SK-N-MC (cell line): ENCODE results near the gene ARHGAP18.

Source experiments
- DNase-seq: peaks from one replicate; pipeline ENCODE4 v3.0.0-alpha.2; 2011; ENCODE audit warnings: low read depth, low spot score
- H3K27ac ChIP-seq: fragments of 200-600 bp; sonication (generic); 2 replicates; pipeline ENCODE4 v1.5.1; 2016; ENCODE audit warnings: mixed run types
- H3K36me3 ChIP-seq: fragments of 200-600 bp; sonication (generic); 2 replicates; pipeline ENCODE4 v1.6.1; 2017; ENCODE audit warnings: antibody characterized with exemption, low read length, mixed read lengths; ENCODE audit not compliant: insufficient read depth
- H3K4me3 ChIP-seq: fragments of 200-600 bp; sonication (generic); 2 replicates; pipeline ENCODE4 v1.5.1; 2016
- H3K9ac ChIP-seq: fragments of 200-600 bp; sonication (generic); 2 replicates; pipeline ENCODE4 v1.8.0; 2017; ENCODE audit warnings: mixed run types, mixed read lengths; ENCODE audit not compliant: insufficient read length
- H3K9me3 ChIP-seq: fragments of 200-600 bp; sonication (generic); 2 replicates; pipeline ENCODE4 v1.6.1; 2017; ENCODE audit warnings: low read depth, mild to moderate bottlenecking, antibody characterized with exemption, low read length, moderate library complexity, mixed read lengths
- EZH2 ChIP-seq: fragments of 200-600 bp; sonication (generic); IDR thresholded peaks from one replicate; pipeline ENCODE4 v1.6.1; 2017; ENCODE audit warnings: antibody characterized with exemption
- FOXP2 ChIP-seq: optimal IDR thresholded peaks from 2 replicates; pipeline ENCODE3; 2011; ENCODE audit warnings: mild to moderate bottlenecking, moderate library complexity; ENCODE audit not compliant: insufficient read depth; ENCODE audit errors: extremely low read length, control extremely low read depth
- POLR2AphosphoS5 ChIP-seq: IDR thresholded peaks from 2 replicates; pipeline ENCODE4 v1.6.1; 2012; ENCODE audit warnings: mild to moderate bottlenecking, low read depth, low read length, borderline replicate concordance

ARHGAP18 gene

GRCh38 chr6:129607581-129608186 lies 102.3 kb downstream of the ARHGAP18 start:
- Histone ChIP-seq H3K27ac (no peak overlapping the region; the same call in 1 of the 2 replicates), H3K4me3 (peak overlapping the region; percentile 8; the same call in 1 of the 2 replicates), H3K9me3 (no peaks in the 10 kb centered on the region), H3K36me3 (no peaks in the 10 kb centered on the region), H3K9ac (no peak overlapping the region)
- TF ChIP-seq FOXP2 (no peak), POLR2AphosphoS5 (no peak), EZH2 (no peak)
- DNase-seq, result no peak

GRCh38 chr6:129606664-129607063 lies 103.3 kb downstream of the ARHGAP18 start:
- peak overlapping the region; percentile 42; the same call in 1 of the 2 replicates for H3K27ac ChIP-seq
- no peaks in the 10 kb centered on the region for H3K36me3 ChIP-seq
- DNase-seq, result no peak
- no peak for TF ChIP-seq FOXP2
- TF ChIP-seq EZH2, result no peak
- TF ChIP-seq POLR2AphosphoS5, result no peak
- H3K9me3 ChIP-seq, result no peaks in the 10 kb centered on the region
- H3K9ac ChIP-seq, result no peak overlapping the region
- no peak overlapping the region for H3K4me3 ChIP-seq

DNA sequence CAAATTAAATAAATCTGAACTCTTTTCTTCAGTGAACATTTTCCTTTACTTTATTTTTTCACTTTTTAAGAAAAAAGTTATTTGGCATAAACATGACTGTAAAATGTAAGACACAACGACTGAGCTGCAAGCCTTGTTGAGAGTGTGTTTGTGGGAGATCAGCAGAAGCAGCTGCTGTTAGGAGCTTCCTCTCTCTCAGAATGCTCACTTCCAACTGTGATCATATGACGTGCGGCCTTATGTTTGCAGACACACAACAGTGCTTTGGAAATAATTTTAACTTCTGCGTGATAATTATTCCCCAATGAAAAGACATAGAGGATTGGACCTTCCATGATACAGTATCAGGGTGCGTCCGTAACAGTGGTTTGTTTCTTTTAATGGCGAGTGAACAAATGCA lies 104.0 kb downstream of the ARHGAP18 start:
- no peak overlapping the region for H3K9ac ChIP-seq
- H3K9me3 ChIP-seq, result no peaks in the 10 kb centered on the region
- DNase-seq, result no peak
- H3K36me3 ChIP-seq, result no peaks in the 10 kb centered on the region
- TF ChIP-seq FOXP2 (no peak), EZH2 (no peak), POLR2AphosphoS5 (no peak)
- H3K4me3 ChIP-seq, result no peak overlapping the region
- peak overlapping the region; percentile 42; the same call in 1 of the 2 replicates for H3K27ac ChIP-seq

DNA sequence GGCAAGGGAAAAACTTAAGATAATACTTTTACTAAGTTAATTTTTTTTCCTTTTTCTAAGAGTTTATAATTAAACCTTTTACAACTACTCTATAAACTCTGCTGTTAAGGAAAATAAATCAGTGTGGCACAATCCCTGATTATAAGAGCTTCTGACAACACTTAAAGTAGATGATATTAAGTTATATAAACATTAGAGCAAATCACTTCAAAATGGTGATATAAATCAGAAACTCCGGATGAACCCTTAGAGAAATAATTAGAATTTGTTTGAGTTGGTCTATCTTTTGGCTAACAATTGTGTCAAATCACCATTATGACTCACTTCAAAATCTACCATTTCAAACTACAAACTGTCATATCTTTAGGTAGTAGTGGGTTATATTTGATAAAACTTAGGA lies 104.9 kb downstream of the ARHGAP18 start:
- H3K4me3 ChIP-seq, result no peak overlapping the region
- no peak overlapping the region for H3K9ac ChIP-seq
- no peak overlapping the region for H3K27ac ChIP-seq
- no peak for TF ChIP-seq POLR2AphosphoS5
- no peak for TF ChIP-seq FOXP2
- TF ChIP-seq EZH2, result no peak
- no peak for DNase-seq
- no peaks in the 10 kb centered on the region for H3K9me3 ChIP-seq
- H3K36me3 ChIP-seq, result no peaks in the 10 kb centered on the region

DNA sequence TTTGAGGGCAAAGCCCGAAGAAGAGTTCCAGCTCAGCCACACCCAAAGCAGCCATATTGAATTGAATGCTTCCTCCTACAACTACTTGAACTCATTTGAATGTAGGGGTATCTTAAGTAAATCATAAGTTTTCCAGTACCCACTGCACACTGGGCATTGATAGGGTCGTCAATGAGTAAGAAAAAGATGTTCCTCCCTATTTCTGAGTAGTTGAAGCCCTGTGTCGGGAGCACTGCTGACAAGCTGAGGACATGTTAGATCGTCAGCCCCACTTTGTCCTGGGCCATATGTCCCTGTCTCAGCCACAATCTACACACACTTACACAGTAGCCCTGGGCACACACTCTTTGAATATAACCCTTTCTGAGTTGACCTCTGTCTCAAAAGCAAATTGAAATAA lies 105.7 kb downstream of the ARHGAP18 start:
- Histone ChIP-seq H3K36me3 (no peaks in the 10 kb centered on the region), H3K9me3 (no peaks in the 10 kb centered on the region), H3K27ac (no peak overlapping the region), H3K4me3 (no peak overlapping the region), H3K9ac (no peak overlapping the region)
- TF ChIP-seq FOXP2 (no peak), POLR2AphosphoS5 (no peak), EZH2 (no peak)
- DNase-seq, result no peak

- no peaks in the 10 kb centered on the region for H3K36me3 ChIP-seq
- TF ChIP-seq POLR2AphosphoS5, result no peak
- TF ChIP-seq EZH2, result no peak
- TF ChIP-seq FOXP2, result no peak
These were observed 106.2 kb downstream of the ARHGAP18 start for GRCh38 chr6:129603741-129604140.

DNA sequence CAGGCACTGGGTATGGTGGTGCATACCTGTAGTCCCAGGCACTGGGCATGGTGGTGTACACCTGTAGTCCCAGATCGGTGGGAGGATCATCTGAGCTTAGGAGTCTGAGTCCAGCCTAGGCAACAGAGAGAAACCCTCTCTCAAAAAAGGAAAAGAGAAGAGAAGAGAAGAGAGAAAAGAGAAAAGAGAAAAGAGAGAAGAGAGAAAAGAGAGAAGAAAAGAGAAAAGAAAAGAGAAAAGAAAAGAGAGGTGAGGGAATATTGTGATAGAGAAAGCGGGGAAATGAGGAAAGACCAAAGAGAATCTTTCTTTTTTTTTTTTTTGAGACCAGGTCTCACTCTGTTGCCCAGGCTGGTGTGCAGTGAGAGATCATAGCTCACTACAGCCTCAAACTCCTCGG lies 108.7 kb downstream of the ARHGAP18 start:
- TF ChIP-seq POLR2AphosphoS5 (no peak), FOXP2 (no peak), EZH2 (no peak)
- Histone ChIP-seq H3K36me3 (no peaks in the 10 kb centered on the region), H3K9me3 (no peaks in the 10 kb centered on the region), H3K27ac (no peak overlapping the region), H3K4me3 (no peak overlapping the region), H3K9ac (no peak overlapping the region)
- no peak for DNase-seq

More at GRCh38 chr6:129603741-129604140, 106.2 kb downstream of the ARHGAP18 start:
- H3K27ac ChIP-seq, result no peak overlapping the region
- H3K9ac ChIP-seq, result no peak overlapping the region
- no peak for DNase-seq
- no peak overlapping the region for H3K4me3 ChIP-seq
- H3K9me3 ChIP-seq, result no peaks in the 10 kb centered on the region

DNA sequence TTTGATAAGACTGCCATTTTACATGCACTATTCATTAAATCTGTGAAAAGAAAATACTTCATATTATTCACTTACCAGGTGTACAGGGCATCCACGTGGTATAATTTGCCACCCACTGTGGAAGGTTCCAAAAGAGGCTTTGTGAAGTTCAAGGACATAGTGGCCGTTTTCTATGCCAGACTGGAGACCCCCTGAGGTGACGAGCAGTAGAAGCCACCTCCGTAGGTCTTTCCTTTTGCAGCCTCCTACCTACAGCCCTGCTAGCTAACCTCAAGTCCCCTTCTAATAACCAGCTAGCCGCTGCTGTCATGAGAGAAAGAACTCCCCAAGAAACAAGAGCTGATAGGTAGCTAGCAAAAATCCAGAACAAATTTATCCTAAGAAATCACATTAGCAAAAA lies 110.5 kb downstream of the ARHGAP18 start:
- H3K9me3 ChIP-seq, result no peaks in the 10 kb centered on the region
- no peak for TF ChIP-seq EZH2
- no peak for TF ChIP-seq FOXP2
- no peak for TF ChIP-seq POLR2AphosphoS5
- no peak overlapping the region for H3K27ac ChIP-seq
- no peaks in the 10 kb centered on the region for H3K36me3 ChIP-seq
- no peak overlapping the region for H3K4me3 ChIP-seq
- H3K9ac ChIP-seq, result no peak overlapping the region
- DNase-seq, result no peak
